ENCODE data around the gene DDX39A.
"Not testable (repeated sequence)": the region's sequence is repeated elsewhere in the genome, so short reads cannot be mapped to it uniquely, and the experiment has no call there.

DDX39A gene

GRCh38 chr19:14405758-14406644 is 13.1 kb downstream of the DDX39A start:
- peak; percentile 80 to 85 for DNase-seq
- WGBS (ENCODE audit: extremely low coverage, insufficient coverage, insufficient read length) = no CpG with 5 or more reads among the region's 61 CpGs
- Histone ChIP-seq H3K23ac (ENCODE audit: low read length) (no peak overlapping the region), H3K79me1 (ENCODE audit: low read length) (no peaks in the 10 kb centered on the region), H3K4me3 (ENCODE audit: low read depth, low read length) (peak overlapping the region; percentile 18), H4K12ac (ENCODE audit: low read depth, low read length) (peak overlapping the region; percentile 72), H3K18ac (ENCODE audit: low read length) (no peak overlapping the region), H2BK5ac (ENCODE audit: low read depth, low read length, poor library complexity) (no peak overlapping the region), H3K9ac (ENCODE audit: low read length) (no peak overlapping the region), H2AK5ac (ENCODE audit: low read length) (peak overlapping the region; percentile 31), H3K4me1 (ENCODE audit: control insufficient read depth in 1 of 2, insufficient read depth in 2 of 2, low read length in 2 of 2) (peaks cover 0 to 3% of the 10 kb centered on the region in 2 experiments), H4K8ac (ENCODE audit: low read depth, low read length) (peak overlapping the region; percentile 71), H2BK120ac (ENCODE audit: insufficient read depth, low read length, poor library complexity) (no peak overlapping the region), H3K27ac (ENCODE audit: low read depth, low read length) (no peak overlapping the region), H3K9me3 (ENCODE audit: insufficient read depth, low read depth, low read length) (no peaks in the 10 kb centered on the region), H3K36me3 (ENCODE audit: control insufficient read depth in 1 of 2, insufficient read depth in 2 of 2, low read length in 2 of 2) (peaks cover 44% of the 10 kb centered on the region in 2 experiments), H3K27me3 (ENCODE audit: insufficient read depth, low read length) (no peaks in the 10 kb centered on the region), H2AFZ (ENCODE audit: insufficient read depth, low read length, poor library complexity) (peak overlapping the region; percentile 61), H3K14ac (ENCODE audit: low read length) (peak overlapping the region; percentile 26), H3K4ac (ENCODE audit: low read depth, low read length) (no peak overlapping the region), H4K91ac (ENCODE audit: low read depth, low read length) (peak overlapping the region; percentile 37), H3K79me2 (ENCODE audit: control insufficient read depth, insufficient read depth, low read length, poor library complexity) (no peaks in the 10 kb centered on the region), H2BK12ac (ENCODE audit: low read length) (no peak overlapping the region), H3K4me2 (ENCODE audit: low read length) (peak overlapping the region; percentile 55)

GRCh38 chr19:14405380-14405757 is 13.8 kb downstream of the DDX39A start:
- no peak overlapping the region for H3K27ac ChIP-seq (ENCODE audit: low read depth, low read length)
- H3K18ac ChIP-seq (ENCODE audit: low read length) = no peak overlapping the region
- H4K91ac ChIP-seq (ENCODE audit: low read depth, low read length) = no peak overlapping the region
- H4K12ac ChIP-seq (ENCODE audit: low read depth, low read length) = peak overlapping the region; percentile 2
- H3K79me2 ChIP-seq (ENCODE audit: control insufficient read depth, insufficient read depth, low read length, poor library complexity) = no peaks in the 10 kb centered on the region
- no peaks in the 10 kb centered on the region for H3K27me3 ChIP-seq (ENCODE audit: insufficient read depth, low read length)
- H3K4me1 ChIP-seq (ENCODE audit: control insufficient read depth in 1 of 2, insufficient read depth in 2 of 2, low read length in 2 of 2) = peaks cover 0 to 3% of the 10 kb centered on the region in 2 experiments
- no peak overlapping the region for H3K23ac ChIP-seq (ENCODE audit: low read length)
- H2BK120ac ChIP-seq (ENCODE audit: insufficient read depth, low read length, poor library complexity) = no peak overlapping the region
- H4K8ac ChIP-seq (ENCODE audit: low read depth, low read length) = peak overlapping the region; percentile 33
- WGBS (ENCODE audit: extremely low coverage, insufficient coverage, insufficient read length) = no CpG with 5 or more reads among the region's 6 CpGs
- H3K14ac ChIP-seq (ENCODE audit: low read length) = no peak overlapping the region
- H3K79me1 ChIP-seq (ENCODE audit: low read length) = no peaks in the 10 kb centered on the region
- DNase-seq = no peak
- no peak overlapping the region for H3K4ac ChIP-seq (ENCODE audit: low read depth, low read length)
- H3K4me2 ChIP-seq (ENCODE audit: low read length) = peak overlapping the region; percentile 55
- H3K9me3 ChIP-seq (ENCODE audit: insufficient read depth, low read depth, low read length) = no peaks in the 10 kb centered on the region
- no peak overlapping the region for H2BK5ac ChIP-seq (ENCODE audit: low read depth, low read length, poor library complexity)
- peaks cover 38% of the 10 kb centered on the region in 2 experiments for H3K36me3 ChIP-seq (ENCODE audit: control insufficient read depth in 1 of 2, insufficient read depth in 2 of 2, low read length in 2 of 2)
- H3K9ac ChIP-seq (ENCODE audit: low read length) = no peak overlapping the region
- H2BK12ac ChIP-seq (ENCODE audit: low read length) = no peak overlapping the region
- peak overlapping the region; percentile 18 for H3K4me3 ChIP-seq (ENCODE audit: low read depth, low read length)
- H2AK5ac ChIP-seq (ENCODE audit: low read length) = no peak overlapping the region
- H2AFZ ChIP-seq (ENCODE audit: insufficient read depth, low read length, poor library complexity) = no peak overlapping the region

GRCh38 chr19:14404312-14404711 is 14.8 kb downstream of the DDX39A start:
- no peak overlapping the region for H2BK12ac ChIP-seq (ENCODE audit: low read length)
- peaks cover 0 to 3% of the 10 kb centered on the region in 2 experiments for H3K4me1 ChIP-seq (ENCODE audit: control insufficient read depth in 1 of 2, insufficient read depth in 2 of 2, low read length in 2 of 2)
- H3K4me2 ChIP-seq (ENCODE audit: low read length) = no peak overlapping the region
- H3K9ac ChIP-seq (ENCODE audit: low read length) = no peak overlapping the region
- H3K36me3 ChIP-seq (ENCODE audit: control insufficient read depth in 1 of 2, insufficient read depth in 2 of 2, low read length in 2 of 2) = peaks cover 27% of the 10 kb centered on the region in 2 experiments
- no peaks in the 10 kb centered on the region for H3K27me3 ChIP-seq (ENCODE audit: insufficient read depth, low read length)
- H3K79me1 ChIP-seq (ENCODE audit: low read length) = no peaks in the 10 kb centered on the region
- H4K91ac ChIP-seq (ENCODE audit: low read depth, low read length) = no peak overlapping the region
- H3K27ac ChIP-seq (ENCODE audit: low read depth, low read length) = no peak overlapping the region
- DNase-seq = no peak
- H2BK5ac ChIP-seq (ENCODE audit: low read depth, low read length, poor library complexity) = no peak overlapping the region
- H2BK120ac ChIP-seq (ENCODE audit: insufficient read depth, low read length, poor library complexity) = no peak overlapping the region
- H3K23ac ChIP-seq (ENCODE audit: low read length) = no peak overlapping the region
- H2AK5ac ChIP-seq (ENCODE audit: low read length) = no peak overlapping the region
- no peak overlapping the region for H3K4me3 ChIP-seq (ENCODE audit: low read depth, low read length)
- no peak overlapping the region for H3K14ac ChIP-seq (ENCODE audit: low read length)
- no peaks in the 10 kb centered on the region for H3K9me3 ChIP-seq (ENCODE audit: insufficient read depth, low read depth, low read length)
- no peak overlapping the region for H3K4ac ChIP-seq (ENCODE audit: low read depth, low read length)
- no peak overlapping the region for H4K8ac ChIP-seq (ENCODE audit: low read depth, low read length)
- no CpG with 5 or more reads among the region's 9 CpGs for WGBS (ENCODE audit: extremely low coverage, insufficient coverage, insufficient read length)
- no peak overlapping the region for H4K12ac ChIP-seq (ENCODE audit: low read depth, low read length)
- H3K18ac ChIP-seq (ENCODE audit: low read length) = no peak overlapping the region
- no peak overlapping the region for H2AFZ ChIP-seq (ENCODE audit: insufficient read depth, low read length, poor library complexity)
- H3K79me2 ChIP-seq (ENCODE audit: control insufficient read depth, insufficient read depth, low read length, poor library complexity) = no peaks in the 10 kb centered on the region

GRCh38 chr19:14403145-14403930 is 15.8 kb downstream of the DDX39A start:
- H3K27me3 ChIP-seq (ENCODE audit: insufficient read depth, low read length); H3K23ac ChIP-seq (ENCODE audit: low read length); H3K79me1 ChIP-seq (ENCODE audit: low read length); H3K4ac ChIP-seq (ENCODE audit: low read depth, low read length); H4K8ac ChIP-seq (ENCODE audit: low read depth, low read length); DNase-seq; H4K91ac ChIP-seq (ENCODE audit: low read depth, low read length); H3K79me2 ChIP-seq (ENCODE audit: control insufficient read depth, insufficient read depth, low read length, poor library complexity); H2BK12ac ChIP-seq (ENCODE audit: low read length); H2BK5ac ChIP-seq (ENCODE audit: low read depth, low read length, poor library complexity); H3K4me3 ChIP-seq (ENCODE audit: low read depth, low read length); H3K4me1 ChIP-seq (ENCODE audit: control insufficient read depth in 1 of 2, insufficient read depth in 2 of 2, low read length in 2 of 2); H3K27ac ChIP-seq (ENCODE audit: low read depth, low read length); H3K9ac ChIP-seq (ENCODE audit: low read length); H2BK120ac ChIP-seq (ENCODE audit: insufficient read depth, low read length, poor library complexity); H3K14ac ChIP-seq (ENCODE audit: low read length); H4K12ac ChIP-seq (ENCODE audit: low read depth, low read length); H2AFZ ChIP-seq (ENCODE audit: insufficient read depth, low read length, poor library complexity); H3K4me2 ChIP-seq (ENCODE audit: low read length); H3K18ac ChIP-seq (ENCODE audit: low read length); H2AK5ac ChIP-seq (ENCODE audit: low read length); H3K9me3 ChIP-seq (ENCODE audit: insufficient read depth, low read depth, low read length): not testable (repeated sequence)
- H3K36me3 ChIP-seq (ENCODE audit: control insufficient read depth in 1 of 2, insufficient read depth in 2 of 2, low read length in 2 of 2) = peaks cover 17 to 18% of the 10 kb centered on the region in 2 experiments
- WGBS (ENCODE audit: extremely low coverage, insufficient coverage, insufficient read length) = no CpG with 5 or more reads among the region's 15 CpGs

Measured in trophoblast cell (in vitro differentiated cells and primary cell).